Measurements from ENCODE around the gene P2RX7.

The P2RX7 gene

DNA sequence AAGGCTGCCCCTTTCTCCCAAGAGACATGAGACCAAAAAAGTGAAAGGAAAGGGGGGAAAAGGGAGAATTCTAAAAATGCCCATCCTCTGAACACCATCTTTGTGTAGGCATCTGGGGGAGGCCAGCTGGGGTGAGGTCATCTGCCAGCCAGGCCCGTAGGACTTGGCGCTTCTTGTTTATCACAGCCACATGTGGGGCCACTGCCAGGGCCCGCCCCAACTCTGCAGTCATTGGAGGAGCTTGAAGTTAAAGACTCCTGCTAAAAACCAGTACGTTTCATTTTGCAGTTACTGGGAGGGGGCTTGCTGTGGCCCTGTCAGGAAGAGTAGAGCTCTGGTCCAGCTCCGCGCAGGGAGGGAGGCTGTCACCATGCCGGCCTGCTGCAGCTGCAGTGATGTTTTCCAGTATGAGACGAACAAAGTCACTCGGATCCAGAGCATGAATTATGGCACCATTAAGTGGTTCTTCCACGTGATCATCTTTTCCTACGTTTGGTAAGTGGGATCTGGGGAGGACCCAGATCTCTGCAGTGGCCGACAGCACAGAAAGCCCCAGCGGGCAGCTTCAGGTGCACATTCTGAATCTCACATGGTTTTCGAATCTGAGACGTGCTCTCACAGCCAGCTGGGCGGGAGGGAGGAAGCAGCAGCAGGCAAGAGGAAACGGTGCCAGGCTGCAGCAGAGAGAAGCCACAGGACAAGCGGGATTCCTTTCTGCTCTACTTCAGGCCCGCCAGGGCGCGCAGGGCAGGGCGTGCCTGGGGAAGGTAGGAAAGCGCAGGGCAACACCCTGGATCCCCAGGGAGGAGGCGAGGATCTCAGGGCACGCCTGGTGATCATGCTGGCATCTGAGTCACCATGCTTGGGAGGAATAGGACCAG lies at the start of gene P2RX7:
TSS of gene P2RX7 (plus strand) at position 276 of the 881 bp plus-strand sequence. CDS start at position 371, 95 bp downstream.
- Histone ChIP-seq H3K4me1 (ENCODE audit: control insufficient read depth, insufficient read depth, low read length) (no peaks in the 10 kb centered on the region), H3K4me3 (ENCODE audit: low read length) (peak within 1 kb of the TSS; percentile 15; the same call in 1 of the 2 replicates), H3K36me3 (ENCODE audit: control insufficient read depth, insufficient read depth, low read length) (no peaks in the 10 kb centered on the region), H3K9me3 (ENCODE audit: control insufficient read depth, insufficient read depth, low read length) (no peaks in the 10 kb centered on the region), H3K27ac (ENCODE audit: low read length) (no peak within 1 kb of the TSS), H3K27me3 (ENCODE audit: control insufficient read depth, insufficient read depth, low read length) (no peaks in the 10 kb centered on the region)
- DNase-seq (ENCODE audit: low read depth, low spot score): no peak
- no CpG with 5 or more reads among the region's 25 CpGs for WGBS (ENCODE audit: insufficient coverage, insufficient read length)

DNA sequence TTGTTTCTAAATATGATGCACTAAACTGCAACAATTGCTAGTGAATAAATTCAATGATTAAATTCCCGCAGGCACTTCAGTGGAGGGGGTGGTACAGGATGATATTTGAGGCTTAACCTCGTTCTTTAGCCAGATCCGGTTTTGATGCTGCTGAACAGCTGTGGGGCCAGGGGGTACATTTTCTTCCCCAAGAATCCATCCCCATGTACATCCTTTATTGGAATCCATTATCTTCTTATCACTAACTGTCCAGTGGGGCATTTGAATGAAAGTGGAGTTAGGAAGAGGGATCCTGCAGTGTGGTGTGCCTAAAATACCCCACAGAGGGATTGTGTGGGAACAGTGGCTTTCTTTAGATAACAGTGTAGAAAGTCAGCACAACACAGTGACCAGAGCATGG lies 48.4 kb upstream of the P2RX7 start:
- H3K9me3 ChIP-seq (ENCODE audit: control insufficient read depth, insufficient read depth, low read length): no peaks in the 10 kb centered on the region
- no peak for DNase-seq (ENCODE audit: low read depth, low spot score)
- no peaks in the 10 kb centered on the region for H3K27me3 ChIP-seq (ENCODE audit: control insufficient read depth, insufficient read depth, low read length)
- no peaks in the 10 kb centered on the region for H3K36me3 ChIP-seq (ENCODE audit: control insufficient read depth, insufficient read depth, low read length)
- no CpG with 5 or more reads among the region's 3 CpGs for WGBS (ENCODE audit: insufficient coverage, insufficient read length)
- H3K4me1 ChIP-seq (ENCODE audit: control insufficient read depth, insufficient read depth, low read length): no peaks in the 10 kb centered on the region; the same call in 1 of the 2 replicates
- H3K4me3 ChIP-seq (ENCODE audit: low read length): no peak overlapping the region
- H3K27ac ChIP-seq (ENCODE audit: low read length): no peak overlapping the region

DNA sequence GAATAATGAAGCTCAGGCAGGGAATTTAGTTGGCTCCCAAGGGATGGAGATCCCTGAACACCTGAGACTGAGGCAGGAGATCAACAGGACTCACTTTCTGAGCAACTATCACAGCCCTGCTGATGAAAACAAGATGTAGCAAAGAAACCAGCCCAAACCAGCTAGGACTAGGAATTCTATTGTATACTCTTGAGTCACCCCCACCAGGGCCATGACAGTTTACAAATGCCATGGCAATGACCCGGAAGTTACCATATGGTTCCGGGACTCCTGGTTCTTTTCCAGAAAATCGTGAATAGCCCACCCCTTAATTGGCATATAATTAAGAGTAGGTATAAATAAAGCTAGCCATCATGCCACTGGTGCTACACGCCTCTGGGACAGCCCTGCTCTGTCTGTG lies 47.6 kb upstream of the P2RX7 start:
- H3K27me3 ChIP-seq (ENCODE audit: control insufficient read depth, insufficient read depth, low read length): no peaks in the 10 kb centered on the region
- H3K27ac ChIP-seq (ENCODE audit: low read length): no peak overlapping the region
- no CpG with 5 or more reads among the region's 4 CpGs for WGBS (ENCODE audit: insufficient coverage, insufficient read length)
- no peak overlapping the region for H3K4me3 ChIP-seq (ENCODE audit: low read length)
- DNase-seq (ENCODE audit: low read depth, low spot score): no peak
- no peaks in the 10 kb centered on the region for H3K4me1 ChIP-seq (ENCODE audit: control insufficient read depth, insufficient read depth, low read length)
- no peaks in the 10 kb centered on the region for H3K9me3 ChIP-seq (ENCODE audit: control insufficient read depth, insufficient read depth, low read length)
- no peaks in the 10 kb centered on the region for H3K36me3 ChIP-seq (ENCODE audit: control insufficient read depth, insufficient read depth, low read length)

- H3K9me3 ChIP-seq (ENCODE audit: control insufficient read depth, insufficient read depth, low read length): no peaks in the 10 kb centered on the region
- H3K36me3 ChIP-seq (ENCODE audit: control insufficient read depth, insufficient read depth, low read length): no peaks in the 10 kb centered on the region
- no CpG with 5 or more reads among the region's 17 CpGs for WGBS (ENCODE audit: insufficient coverage, insufficient read length)
- no peaks in the 10 kb centered on the region for H3K27me3 ChIP-seq (ENCODE audit: control insufficient read depth, insufficient read depth, low read length)
- no peaks in the 10 kb centered on the region for H3K4me1 ChIP-seq (ENCODE audit: control insufficient read depth, insufficient read depth, low read length)
- no peak for DNase-seq (ENCODE audit: low read depth, low spot score)
- no peak overlapping the region for H3K4me3 ChIP-seq (ENCODE audit: low read length)
- H3K27ac ChIP-seq (ENCODE audit: low read length): no peak overlapping the region
Measured at GRCh38 chr12:121085506-121086353, 46.9 kb upstream of the P2RX7 start.

GRCh38 chr12:121086781-121087295 lies 45.8 kb upstream of the P2RX7 start:
- Histone ChIP-seq H3K4me1 (ENCODE audit: control insufficient read depth, insufficient read depth, low read length) (no peaks in the 10 kb centered on the region), H3K27ac (ENCODE audit: low read length) (no peak overlapping the region)

DNA sequence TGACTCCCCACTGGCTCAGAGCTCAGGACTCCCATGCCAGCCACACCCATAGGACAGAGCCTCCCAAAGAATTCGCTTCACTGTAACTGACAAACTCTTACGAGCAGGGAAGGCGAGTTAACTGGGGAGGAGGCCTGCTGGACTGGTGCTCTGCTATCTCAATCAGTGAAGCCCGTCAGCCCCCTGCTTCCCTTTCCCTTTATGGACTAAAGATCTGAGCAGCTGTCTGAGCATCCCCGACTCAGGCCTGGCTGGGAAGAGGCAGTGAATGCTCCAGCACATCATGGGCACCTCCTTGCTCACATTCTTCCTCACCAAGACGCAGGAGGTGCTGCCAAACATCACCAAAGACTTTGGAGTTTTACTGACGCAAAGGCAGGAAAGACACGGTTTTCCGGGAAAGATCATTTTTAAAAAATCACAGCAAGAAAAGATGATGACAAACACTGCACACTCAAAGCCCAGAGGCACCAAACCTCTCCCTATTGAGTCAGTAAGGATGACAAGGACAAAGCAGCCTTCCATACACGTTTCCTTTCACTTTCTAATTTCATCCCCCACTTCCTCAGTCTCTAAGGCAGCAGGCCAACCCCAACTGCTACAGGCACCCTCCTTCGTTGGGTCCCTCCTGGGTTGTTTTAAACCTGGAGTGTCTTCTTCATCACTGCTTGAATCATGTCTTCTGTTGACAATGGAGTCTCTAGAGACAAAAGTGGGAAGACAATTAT lies 45.0 kb upstream of the P2RX7 start:
- DNase-seq (ENCODE audit: low read depth, low spot score): no peak
- Histone ChIP-seq H3K9me3 (ENCODE audit: control insufficient read depth, insufficient read depth, low read length) (no peaks in the 10 kb centered on the region), H3K27me3 (ENCODE audit: control insufficient read depth, insufficient read depth, low read length) (no peaks in the 10 kb centered on the region), H3K4me3 (ENCODE audit: low read length) (no peak overlapping the region), H3K36me3 (ENCODE audit: control insufficient read depth, insufficient read depth, low read length) (no peaks in the 10 kb centered on the region), H3K4me1 (ENCODE audit: control insufficient read depth, insufficient read depth, low read length) (no peaks in the 10 kb centered on the region), H3K27ac (ENCODE audit: low read length) (no peak overlapping the region)
- no CpG with 5 or more reads among the region's 11 CpGs for WGBS (ENCODE audit: insufficient coverage, insufficient read length)

More at GRCh38 chr12:121086781-121087295, 45.8 kb upstream of the P2RX7 start:
- DNase-seq (ENCODE audit: low read depth, low spot score): no peak
- no peaks in the 10 kb centered on the region for H3K9me3 ChIP-seq (ENCODE audit: control insufficient read depth, insufficient read depth, low read length)
- H3K36me3 ChIP-seq (ENCODE audit: control insufficient read depth, insufficient read depth, low read length): no peaks in the 10 kb centered on the region
- no peaks in the 10 kb centered on the region for H3K27me3 ChIP-seq (ENCODE audit: control insufficient read depth, insufficient read depth, low read length)
- no peak overlapping the region for H3K4me3 ChIP-seq (ENCODE audit: low read length)
- no CpG with 5 or more reads among the region's 8 CpGs for WGBS (ENCODE audit: insufficient coverage, insufficient read length)

DNA sequence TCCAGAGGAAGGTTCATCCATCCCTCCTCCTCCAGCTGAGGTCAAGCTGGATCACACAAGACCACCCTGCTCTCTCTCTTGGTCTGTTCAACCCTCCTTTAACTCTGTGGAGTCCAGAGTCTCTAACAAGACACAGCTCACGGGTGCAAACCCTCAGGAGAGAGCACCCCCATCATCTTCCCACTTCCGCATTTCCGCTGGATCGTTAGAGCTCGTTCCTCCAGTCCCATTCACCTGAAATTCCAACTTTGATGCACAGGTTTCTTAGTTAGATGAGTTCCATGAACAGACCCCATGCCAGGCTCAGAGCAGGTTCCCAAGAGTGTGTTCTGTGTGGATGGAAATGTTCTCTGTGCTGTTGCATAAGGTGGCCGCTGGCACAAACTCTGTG lies 44.5 kb upstream of the P2RX7 start:
- H3K9me3 ChIP-seq (ENCODE audit: control insufficient read depth, insufficient read depth, low read length): no peaks in the 10 kb centered on the region
- WGBS (ENCODE audit: insufficient coverage, insufficient read length): no CpG with 5 or more reads among the region's 6 CpGs
- no peak for DNase-seq (ENCODE audit: low read depth, low spot score)
- no peaks in the 10 kb centered on the region for H3K4me1 ChIP-seq (ENCODE audit: control insufficient read depth, insufficient read depth, low read length)
- no peak overlapping the region for H3K27ac ChIP-seq (ENCODE audit: low read length)
- H3K36me3 ChIP-seq (ENCODE audit: control insufficient read depth, insufficient read depth, low read length): no peaks in the 10 kb centered on the region
- H3K27me3 ChIP-seq (ENCODE audit: control insufficient read depth, insufficient read depth, low read length): no peaks in the 10 kb centered on the region
- H3K4me3 ChIP-seq (ENCODE audit: low read length): no peak overlapping the region

GRCh38 chr12:121089031-121089812 lies 43.5 kb upstream of the P2RX7 start:
- no CpG with 5 or more reads among the region's 14 CpGs for WGBS (ENCODE audit: insufficient coverage, insufficient read length)
- no peaks in the 10 kb centered on the region for H3K27me3 ChIP-seq (ENCODE audit: control insufficient read depth, insufficient read depth, low read length)
- no peak overlapping the region for H3K4me3 ChIP-seq (ENCODE audit: low read length)
- no peaks in the 10 kb centered on the region for H3K4me1 ChIP-seq (ENCODE audit: control insufficient read depth, insufficient read depth, low read length)
- DNase-seq (ENCODE audit: low read depth, low spot score): no peak
- no peak overlapping the region for H3K27ac ChIP-seq (ENCODE audit: low read length)
- H3K9me3 ChIP-seq (ENCODE audit: control insufficient read depth, insufficient read depth, low read length): no peaks in the 10 kb centered on the region
- H3K36me3 ChIP-seq (ENCODE audit: control insufficient read depth, insufficient read depth, low read length): no peaks in the 10 kb centered on the region

- no peaks in the 10 kb centered on the region for H3K36me3 ChIP-seq (ENCODE audit: control insufficient read depth, insufficient read depth, low read length)
Measured at GRCh38 chr12:121089813-121090430, 42.8 kb upstream of the P2RX7 start.

More at GRCh38 chr12:121089813-121090430, 42.8 kb upstream of the P2RX7 start:
- Histone ChIP-seq H3K27ac (ENCODE audit: low read length) (no peak overlapping the region), H3K4me1 (ENCODE audit: control insufficient read depth, insufficient read depth, low read length) (no peaks in the 10 kb centered on the region), H3K4me3 (ENCODE audit: low read length) (no peak overlapping the region), H3K9me3 (ENCODE audit: control insufficient read depth, insufficient read depth, low read length) (no peaks in the 10 kb centered on the region), H3K27me3 (ENCODE audit: control insufficient read depth, insufficient read depth, low read length) (no peaks in the 10 kb centered on the region)
- no peak for DNase-seq (ENCODE audit: low read depth, low spot score)
- no CpG with 5 or more reads among the region's 10 CpGs for WGBS (ENCODE audit: insufficient coverage, insufficient read length)
